Measurements from ENCODE around the gene RABGGTA. TPM values are rescaled to one million over a fixed set of nuclear protein-coding genes. Genes with fewer than 3 reads are reported as not detected.

Gene RABGGTA
- total RNA-seq, 1 donor from 2014 or later = 55.3 TPM

- intact Hi-C loops (cut with micrococcal nuclease) = no loop called here
Observed at GRCh38 chr14:24307156-24307574, 35.8 kb upstream of the RABGGTA start.

- intact Hi-C loops (cut with micrococcal nuclease) = no loop called here
Observed at GRCh38 chr14:24304019-24304387, 32.6 kb upstream of the RABGGTA start.

- intact Hi-C loops (cut with micrococcal nuclease) = no loop called here
Observed at GRCh38 chr14:24300326-24300980, 29.1 kb upstream of the RABGGTA start.

- intact Hi-C loops (cut with micrococcal nuclease) = loop anchor here (1.0 to 5.0 kb wide), 11 partner anchors 9 to 207 kb away; partner anchors contain the start of genes CHMP4A, GMPR2, IPO4 and NEDD8
Observed at GRCh38 chr14:24299255-24300191, 28.1 kb upstream of the RABGGTA start, which contains the start of the genes DHRS1 and NOP9. Gene DHRS1, minus strand, starts transcription at chr14:24299780. Its CDS starts 674 bp downstream, at chr14:24299106. Gene NOP9, plus strand, starts transcription at chr14:24299850. Its CDS starts 105 bp downstream, at chr14:24299955.

GRCh38 chr14:24298892-24299254 is 27.5 kb upstream of the RABGGTA start:
- intact Hi-C loops (cut with micrococcal nuclease) = loop anchor here (1.0 to 5.0 kb wide), 11 partner anchors 9 to 207 kb away; partner anchors contain the start of genes CHMP4A, GMPR2, IPO4 and NEDD8

GRCh38 chr14:24297190-24297964 is 26.0 kb upstream of the RABGGTA start:
- intact Hi-C loops (cut with micrococcal nuclease) = loop anchor here (1.0 to 5.0 kb wide), 5 partner anchors 18 to 283 kb away; partner anchors contain the start of genes PCK2 and RABGGTA

GRCh38 chr14:24296341-24297157 is 25.2 kb upstream of the RABGGTA start:
- intact Hi-C loops (cut with micrococcal nuclease) = loop anchor here (1.0 to 5.0 kb wide), 7 partner anchors 17 to 282 kb away; partner anchors contain the start of genes IRF9, MDP1, PCK2 and RABGGTA

GRCh38 chr14:24293525-24293924 is 22.1 kb upstream of the RABGGTA start:
- intact Hi-C loops (cut with micrococcal nuclease) = no loop called here

- intact Hi-C loops (cut with micrococcal nuclease) = no loop called here
Observed at GRCh38 chr14:24292118-24292807, 20.9 kb upstream of the RABGGTA start.

- intact Hi-C loops (cut with micrococcal nuclease) = no loop called here
Observed at GRCh38 chr14:24291446-24292117, 20.2 kb upstream of the RABGGTA start.

GRCh38 chr14:24290746-24291145 is 19.3 kb upstream of the RABGGTA start:
- intact Hi-C loops (cut with micrococcal nuclease) = no loop called here

GRCh38 chr14:24289649-24290280 is 18.4 kb upstream of the RABGGTA start:
- intact Hi-C loops (cut with micrococcal nuclease) = loop anchor here (2.0 kb wide), 1 partner anchor 19 kb away; the partner anchor contains the start of gene RABGGTA

GRCh38 chr14:24286996-24287395 is 15.6 kb upstream of the RABGGTA start:
- intact Hi-C loops (cut with micrococcal nuclease) = no loop called here

- intact Hi-C loops (cut with micrococcal nuclease) = no loop called here
Observed at GRCh38 chr14:24285351-24285750, 14.0 kb upstream of the RABGGTA start.

GRCh38 chr14:24284501-24285035 is 13.2 kb upstream of the RABGGTA start:
- intact Hi-C loops (cut with micrococcal nuclease) = no loop called here

GRCh38 chr14:24283796-24284460 is 12.5 kb upstream of the RABGGTA start:
- intact Hi-C loops (cut with micrococcal nuclease) = no loop called here

GRCh38 chr14:24282736-24283135 is 11.3 kb upstream of the RABGGTA start:
- intact Hi-C loops (cut with micrococcal nuclease) = no loop called here

- intact Hi-C loops (cut with micrococcal nuclease) = no loop called here
Observed at GRCh38 chr14:24281636-24282035, 10.2 kb upstream of the RABGGTA start.

Measured in T-helper 1 cell treated with Interleukin-12 subunit alpha and Interleukin-12 subunit beta and Interleukin-4 antibody, amounts not matched to agents 30 ng/mL and 1 ng/mL, for 36 hours (primary cell).